Endothelial cell of hepatic sinusoid (primary cell): ENCODE data around the gene NINL.
"Not testable (repeated sequence)": the region's sequence is repeated elsewhere in the genome, so short reads cannot be mapped to it uniquely, and the experiment has no call there.

Experiments
- in situ Hi-C: cut with HindIII; loops from 2 replicates; pipeline ENCODE4 v1.10.0; 2017; ENCODE audit warnings: low sequenced_read_pairs

NINL gene

GRCh38 chr20:25584905-25585704 is at the start of gene NINL:
Gene NINL, minus strand, starts transcription at chr20:25585531. Its CDS starts 58,944 bp downstream, at chr20:25526587.
- in situ Hi-C loops, result no loop called here

GRCh38 chr20:25632940-25633790 is 47.8 kb upstream of the NINL start:
- in situ Hi-C loops, result no loop called here

- in situ Hi-C loops, result not testable (repeated sequence)
These were observed 45.3 kb upstream of the NINL start for GRCh38 chr20:25630615-25631014.

GRCh38 chr20:25629816-25630499 is 44.6 kb upstream of the NINL start:
- in situ Hi-C loops, result no loop called here

- in situ Hi-C loops, result no loop called here
These were observed 41.4 kb upstream of the NINL start for GRCh38 chr20:25626779-25627178.

- in situ Hi-C loops, result no loop called here
These were observed 39.2 kb upstream of the NINL start for GRCh38 chr20:25624500-25624939.

GRCh38 chr20:25623736-25624499 is 38.6 kb upstream of the NINL start, which contains the start of gene NANP:
Gene NANP, minus strand, starts transcription at chr20:25624014. Its CDS starts 66 bp downstream, at chr20:25623948.
- in situ Hi-C loops, result no loop called here

- in situ Hi-C loops, result no loop called here
These were observed 37.9 kb upstream of the NINL start for GRCh38 chr20:25623225-25623735.

- in situ Hi-C loops, result no loop called here
These were observed 37.3 kb upstream of the NINL start for GRCh38 chr20:25622450-25623224.

GRCh38 chr20:25622049-25622448 is 36.7 kb upstream of the NINL start:
- in situ Hi-C loops, result no loop called here

- in situ Hi-C loops, result no loop called here
These were observed 34.2 kb upstream of the NINL start for GRCh38 chr20:25619514-25619913.

- in situ Hi-C loops, result no loop called here
These were observed 23.4 kb upstream of the NINL start for GRCh38 chr20:25608774-25609173.

GRCh38 chr20:25606094-25606695 is 20.9 kb upstream of the NINL start:
- in situ Hi-C loops, result no loop called here

- in situ Hi-C loops, result no loop called here
These were observed 19.8 kb upstream of the NINL start for GRCh38 chr20:25605148-25605547.

- in situ Hi-C loops, result no loop called here
These were observed 19.3 kb upstream of the NINL start for GRCh38 chr20:25604611-25605010.

GRCh38 chr20:25602914-25603309 is 17.6 kb upstream of the NINL start:
- in situ Hi-C loops, result not testable (repeated sequence)

GRCh38 chr20:25602191-25602913 is 17.0 kb upstream of the NINL start:
- in situ Hi-C loops, result not testable (repeated sequence)

GRCh38 chr20:25601659-25602058 is 16.3 kb upstream of the NINL start:
- in situ Hi-C loops, result no loop called here
